Measurements from ENCODE around the gene EHD2. TPM values are rescaled to one million over a fixed set of nuclear protein-coding genes. Genes with fewer than 3 reads are reported as not detected.

The EHD2 gene
- polyA plus RNA-seq, 1 donor from 2014 or later = not detected

DNA sequence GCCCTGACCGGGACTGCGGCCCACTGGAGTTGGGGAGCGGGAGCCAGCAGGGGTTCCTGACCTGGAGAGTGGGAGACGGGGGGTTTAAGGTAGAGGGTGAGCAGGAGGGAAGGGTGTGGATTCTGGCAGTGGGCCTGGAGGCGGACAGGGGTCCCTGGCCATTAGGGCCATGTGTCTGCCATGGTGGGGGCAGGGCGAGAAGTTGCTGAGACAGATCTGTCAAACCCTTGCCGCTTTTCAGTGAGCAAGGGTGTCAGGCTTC lies 53.1 kb downstream of the EHD2 start:
- Histone ChIP-seq H3K4me2 (ENCODE audit: low read length) (no peak overlapping the region), H3K27me3 (ENCODE audit: insufficient read depth, low read depth, low read length) (no peaks in the 10 kb centered on the region), H3K9ac (ENCODE audit: low read length) (no peak overlapping the region), H3K79me2 (replicated peaks; ENCODE audit: insufficient read depth, low read length) (no peaks in the 10 kb centered on the region), H3K36me3 (ENCODE audit: insufficient read depth, low read length) (no peaks in the 10 kb centered on the region), H3K4me3 (ENCODE audit: low read length) (no peak overlapping the region), H4K20me1 (ENCODE audit: insufficient read depth) (no peaks in the 10 kb centered on the region), H3K9me2 (ENCODE audit: insufficient read depth, low read length) (no peaks in the 10 kb centered on the region), H3K27ac (ENCODE audit: low read length) (no peak overlapping the region), H3F3A (ENCODE audit: insufficient read depth, low read length, poor library complexity, severe bottlenecking) (no peaks in the 10 kb centered on the region), H2AFZ (ENCODE audit: low read depth, low read length) (no peak overlapping the region), H3K9me3 (ENCODE audit: low read length) (no peaks in the 10 kb centered on the region)
- TF ChIP-seq MXI1 (conservative IDR thresholded peaks at IDR 0.05; ENCODE audit: poor library complexity, severe bottlenecking) (no peak), TAF1 (IDR thresholded peaks at IDR 0.05; ENCODE audit: low read depth) (no peak), EZH2 (IDR thresholded peaks at IDR 0.05; ENCODE audit: borderline replicate concordance, insufficient read depth, low read length, poor library complexity, severe bottlenecking) (no peak), EP300 (conservative IDR thresholded peaks at IDR 0.05; ENCODE audit: poor library complexity, severe bottlenecking) (no peak), POLR2AphosphoS5 (IDR thresholded peaks at IDR 0.05) (no peak), SMC3 (conservative IDR thresholded peaks at IDR 0.05; ENCODE audit: poor library complexity) (no peak), RAD21 (conservative IDR thresholded peaks at IDR 0.05) (no peak)
- TF ChIP-seq, protein P1, sequence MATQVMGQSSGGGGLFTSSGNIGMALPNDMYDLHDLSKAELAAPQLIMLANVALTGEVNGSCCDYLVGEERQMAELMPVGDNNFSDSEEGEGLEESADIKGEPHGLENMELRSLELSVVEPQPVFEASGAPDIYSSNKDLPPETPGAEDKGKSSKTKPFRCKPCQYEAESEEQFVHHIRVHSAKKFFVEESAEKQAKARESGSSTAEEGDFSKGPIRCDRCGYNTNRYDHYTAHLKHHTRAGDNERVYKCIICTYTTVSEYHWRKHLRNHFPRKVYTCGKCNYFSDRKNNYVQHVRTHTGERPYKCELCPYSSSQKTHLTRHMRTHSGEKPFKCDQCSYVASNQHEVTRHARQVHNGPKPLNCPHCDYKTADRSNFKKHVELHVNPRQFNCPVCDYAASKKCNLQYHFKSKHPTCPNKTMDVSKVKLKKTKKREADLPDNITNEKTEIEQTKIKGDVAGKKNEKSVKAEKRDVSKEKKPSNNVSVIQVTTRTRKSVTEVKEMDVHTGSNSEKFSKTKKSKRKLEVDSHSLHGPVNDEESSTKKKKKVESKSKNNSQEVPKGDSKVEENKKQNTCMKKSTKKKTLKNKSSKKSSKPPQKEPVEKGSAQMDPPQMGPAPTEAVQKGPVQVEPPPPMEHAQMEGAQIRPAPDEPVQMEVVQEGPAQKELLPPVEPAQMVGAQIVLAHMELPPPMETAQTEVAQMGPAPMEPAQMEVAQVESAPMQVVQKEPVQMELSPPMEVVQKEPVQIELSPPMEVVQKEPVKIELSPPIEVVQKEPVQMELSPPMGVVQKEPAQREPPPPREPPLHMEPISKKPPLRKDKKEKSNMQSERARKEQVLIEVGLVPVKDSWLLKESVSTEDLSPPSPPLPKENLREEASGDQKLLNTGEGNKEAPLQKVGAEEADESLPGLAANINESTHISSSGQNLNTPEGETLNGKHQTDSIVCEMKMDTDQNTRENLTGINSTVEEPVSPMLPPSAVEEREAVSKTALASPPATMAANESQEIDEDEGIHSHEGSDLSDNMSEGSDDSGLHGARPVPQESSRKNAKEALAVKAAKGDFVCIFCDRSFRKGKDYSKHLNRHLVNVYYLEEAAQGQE (IDR thresholded peaks at IDR 0.05; ENCODE audit: borderline replicate concordance) = no peak
- TF ChIP-seq, protein P2, sequence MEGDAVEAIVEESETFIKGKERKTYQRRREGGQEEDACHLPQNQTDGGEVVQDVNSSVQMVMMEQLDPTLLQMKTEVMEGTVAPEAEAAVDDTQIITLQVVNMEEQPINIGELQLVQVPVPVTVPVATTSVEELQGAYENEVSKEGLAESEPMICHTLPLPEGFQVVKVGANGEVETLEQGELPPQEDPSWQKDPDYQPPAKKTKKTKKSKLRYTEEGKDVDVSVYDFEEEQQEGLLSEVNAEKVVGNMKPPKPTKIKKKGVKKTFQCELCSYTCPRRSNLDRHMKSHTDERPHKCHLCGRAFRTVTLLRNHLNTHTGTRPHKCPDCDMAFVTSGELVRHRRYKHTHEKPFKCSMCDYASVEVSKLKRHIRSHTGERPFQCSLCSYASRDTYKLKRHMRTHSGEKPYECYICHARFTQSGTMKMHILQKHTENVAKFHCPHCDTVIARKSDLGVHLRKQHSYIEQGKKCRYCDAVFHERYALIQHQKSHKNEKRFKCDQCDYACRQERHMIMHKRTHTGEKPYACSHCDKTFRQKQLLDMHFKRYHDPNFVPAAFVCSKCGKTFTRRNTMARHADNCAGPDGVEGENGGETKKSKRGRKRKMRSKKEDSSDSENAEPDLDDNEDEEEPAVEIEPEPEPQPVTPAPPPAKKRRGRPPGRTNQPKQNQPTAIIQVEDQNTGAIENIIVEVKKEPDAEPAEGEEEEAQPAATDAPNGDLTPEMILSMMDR (IDR thresholded peaks at IDR 0.05; ENCODE audit: poor library complexity, severe bottlenecking) = no peak

DNA sequence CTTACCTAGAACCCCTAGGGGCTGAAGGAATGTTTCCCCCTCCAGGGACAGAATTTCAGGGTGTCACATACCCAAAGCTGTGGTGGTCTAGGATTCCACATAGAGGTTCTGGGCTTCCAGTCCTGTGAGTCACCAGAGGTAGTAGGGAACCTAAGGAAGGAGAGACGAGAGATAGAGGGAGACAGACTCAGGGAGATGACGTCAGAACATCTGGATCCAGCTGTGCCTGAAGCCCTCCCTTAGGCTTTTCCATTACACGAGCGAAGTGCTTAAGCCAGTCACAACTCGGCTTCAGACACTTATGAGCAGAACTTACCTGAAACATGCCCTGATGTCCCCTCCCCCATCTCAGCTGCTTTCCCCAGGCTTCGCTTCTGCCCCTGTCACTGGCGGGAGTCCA lies 53.4 kb downstream of the EHD2 start:
- no peak overlapping the region for H2AFZ ChIP-seq (ENCODE audit: low read depth, low read length)
- no peak overlapping the region for H3K4me2 ChIP-seq (ENCODE audit: low read length)
- H3K9me2 ChIP-seq (ENCODE audit: insufficient read depth, low read length) = no peaks in the 10 kb centered on the region
- H4K20me1 ChIP-seq (ENCODE audit: insufficient read depth) = no peaks in the 10 kb centered on the region
- no peaks in the 10 kb centered on the region for H3K27me3 ChIP-seq (ENCODE audit: insufficient read depth, low read depth, low read length)
- no peaks in the 10 kb centered on the region for H3K9me3 ChIP-seq (ENCODE audit: low read length)
- no peak overlapping the region for H3K9ac ChIP-seq (ENCODE audit: low read length)
- H3K36me3 ChIP-seq (ENCODE audit: insufficient read depth, low read length) = no peaks in the 10 kb centered on the region
- no peak overlapping the region for H3K27ac ChIP-seq (ENCODE audit: low read length)
- no peaks in the 10 kb centered on the region for H3F3A ChIP-seq (ENCODE audit: insufficient read depth, low read length, poor library complexity, severe bottlenecking)
- no peak overlapping the region for H3K4me3 ChIP-seq (ENCODE audit: low read length)
- TF ChIP-seq, protein P1 (IDR thresholded peaks at IDR 0.05; ENCODE audit: borderline replicate concordance) = no peak
- TF ChIP-seq, protein P2 (IDR thresholded peaks at IDR 0.05; ENCODE audit: poor library complexity, severe bottlenecking) = no peak
- TF ChIP-seq POLR2AphosphoS5 (IDR thresholded peaks at IDR 0.05) (no peak), RAD21 (conservative IDR thresholded peaks at IDR 0.05) (no peak), EP300 (conservative IDR thresholded peaks at IDR 0.05; ENCODE audit: poor library complexity, severe bottlenecking) (no peak), SMC3 (conservative IDR thresholded peaks at IDR 0.05; ENCODE audit: poor library complexity) (no peak), EZH2 (IDR thresholded peaks at IDR 0.05; ENCODE audit: borderline replicate concordance, insufficient read depth, low read length, poor library complexity, severe bottlenecking) (no peak), TAF1 (IDR thresholded peaks at IDR 0.05; ENCODE audit: low read depth) (no peak), MXI1 (conservative IDR thresholded peaks at IDR 0.05; ENCODE audit: poor library complexity, severe bottlenecking) (no peak)
- H3K79me2 ChIP-seq (replicated peaks; ENCODE audit: insufficient read depth, low read length) = no peaks in the 10 kb centered on the region

Data from neural cell (in vitro differentiated cells).